Left renal pelvis (tissue), 4 donors: Measurements from ENCODE around the gene SUSD4. TPM values are rescaled to one million over a fixed set of nuclear protein-coding genes. Genes with fewer than 3 reads are reported as not detected.
A peak's percentile ranks its signal among the peaks of the same experiment; 100 is the strongest.

Experiments
- DNase-seq, 4 donors: peaks; one replicate each; pipeline ENCODE4 v3.0.0-alpha.2; 2013; ENCODE audit warnings: low read depth in 4 of 4, low spot score in 3 of 4
- polyA plus RNA-seq, 4 donors: library from polyadenylated mRNA; unstranded; fragments of 120-200 nt; gene quantifications; one replicate each; pipeline ENCODE4 v1.2.1, GENCODE V29; 2013; ENCODE audit not compliant: insufficient read length in 4 of 4

The SUSD4 gene
- polyA plus RNA-seq, 4 donors: 0.91 to 21.1 (median 18.4) TPM

DNA sequence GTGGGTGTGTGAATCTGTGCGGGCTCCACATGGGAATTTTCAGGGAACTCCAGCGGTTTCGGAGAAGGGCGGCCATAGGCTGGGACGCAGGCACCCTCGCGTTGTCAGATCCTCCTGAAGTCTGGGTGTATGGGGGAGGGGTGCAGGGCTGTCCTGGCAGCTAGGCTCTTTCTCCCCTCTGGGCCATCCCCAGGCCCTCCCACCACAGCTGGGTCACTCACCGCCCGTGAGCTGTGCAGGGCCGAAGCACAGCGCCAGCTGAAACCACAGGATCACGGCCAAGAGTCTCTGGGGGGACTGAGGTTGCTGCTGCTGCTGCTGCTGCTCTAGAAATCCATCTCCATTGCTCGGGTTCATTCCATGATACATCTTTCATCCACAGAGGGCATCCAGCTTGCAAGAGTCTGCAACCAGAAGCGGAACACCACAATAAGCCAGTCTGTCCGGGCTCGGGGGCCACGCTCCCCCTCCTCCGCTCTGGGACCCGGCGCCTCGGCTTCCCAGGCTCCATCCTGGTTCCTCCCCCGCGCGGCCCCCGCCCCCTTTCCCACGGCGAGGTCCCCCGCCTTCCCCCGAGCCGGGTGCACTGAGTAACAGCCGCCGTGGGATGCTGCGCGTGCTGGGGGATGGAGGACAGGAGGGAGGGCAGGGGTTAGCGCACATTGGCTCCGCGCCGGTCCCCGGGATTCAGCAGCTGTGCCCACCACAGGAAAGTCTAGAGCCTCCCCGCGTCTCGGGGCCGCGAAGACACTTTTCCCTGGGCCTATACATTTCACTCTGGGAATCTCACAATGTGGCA lies 720 bp downstream of the SUSD4 start:
- DNase-seq: peak in 1 of 4 donors; percentile 6

DNA sequence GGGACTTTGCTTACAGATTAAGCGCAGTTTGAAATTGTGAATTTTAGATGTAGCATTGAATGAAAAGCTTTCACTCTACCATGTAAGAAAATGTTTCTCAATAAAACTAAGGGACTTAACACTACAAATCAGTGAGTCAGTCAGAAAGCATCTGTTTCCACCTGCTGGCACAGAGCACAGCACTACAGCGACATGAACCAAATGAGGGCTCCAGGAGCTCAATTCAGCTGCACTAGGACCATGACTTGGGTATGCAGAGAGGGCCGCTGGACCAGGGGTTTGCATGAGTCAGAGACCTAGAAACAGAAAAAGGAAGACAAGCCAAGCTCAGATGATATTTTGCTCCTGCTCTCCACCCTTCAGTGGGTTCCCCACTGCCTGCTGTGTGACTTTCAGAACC lies 5.2 kb downstream of the SUSD4 start:
- DNase-seq: no peak

DNA sequence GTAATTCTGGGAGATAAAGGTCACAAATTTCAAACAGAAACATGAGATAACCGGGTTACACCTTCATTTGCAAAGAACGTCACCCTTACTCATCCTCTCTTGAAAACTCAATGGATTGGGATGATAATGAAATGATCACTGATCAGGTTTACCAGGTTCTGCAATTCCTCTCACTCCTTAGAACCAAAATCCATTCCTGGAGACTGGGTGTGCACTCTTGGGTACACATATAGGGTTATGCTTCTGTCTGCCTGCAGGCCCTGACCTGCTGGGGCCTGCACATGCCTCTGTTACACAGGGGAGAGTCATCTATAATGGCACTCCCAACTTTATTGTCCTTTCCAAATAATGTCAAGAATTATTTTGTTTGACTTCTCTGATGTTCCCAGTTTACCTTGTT lies 8.3 kb downstream of the SUSD4 start:
- DNase-seq: no peak

DNA sequence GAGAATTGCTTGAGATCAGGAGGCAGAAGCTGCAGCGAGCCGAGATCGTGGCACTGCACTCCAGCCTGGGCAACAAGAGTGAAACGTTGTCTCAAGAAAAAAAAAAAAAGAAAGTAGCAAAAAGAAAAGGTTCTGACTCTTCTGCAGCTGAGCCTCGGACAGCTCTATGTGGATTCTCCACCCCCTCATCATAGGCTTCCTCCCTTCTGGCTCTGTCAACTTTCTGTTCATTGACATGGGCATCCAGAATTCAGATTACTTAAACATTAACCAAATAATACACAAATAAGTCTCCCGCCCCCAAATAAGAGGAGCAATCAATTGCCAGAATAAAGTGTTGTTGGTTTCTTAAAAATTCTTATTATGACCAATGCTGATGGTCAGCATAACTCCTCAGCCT lies 10.0 kb downstream of the SUSD4 start:
- DNase-seq: no peak

GRCh38 chr1:223352944-223353343 lies 11.0 kb downstream of the SUSD4 start:
- no peak for DNase-seq

- DNase-seq: no peak
Measured at GRCh38 chr1:223350361-223350908, 13.5 kb downstream of the SUSD4 start.

GRCh38 chr1:223349241-223349640 lies 14.7 kb downstream of the SUSD4 start:
- DNase-seq: no peak

GRCh38 chr1:223348439-223348838 lies 15.5 kb downstream of the SUSD4 start:
- DNase-seq: no peak

DNA sequence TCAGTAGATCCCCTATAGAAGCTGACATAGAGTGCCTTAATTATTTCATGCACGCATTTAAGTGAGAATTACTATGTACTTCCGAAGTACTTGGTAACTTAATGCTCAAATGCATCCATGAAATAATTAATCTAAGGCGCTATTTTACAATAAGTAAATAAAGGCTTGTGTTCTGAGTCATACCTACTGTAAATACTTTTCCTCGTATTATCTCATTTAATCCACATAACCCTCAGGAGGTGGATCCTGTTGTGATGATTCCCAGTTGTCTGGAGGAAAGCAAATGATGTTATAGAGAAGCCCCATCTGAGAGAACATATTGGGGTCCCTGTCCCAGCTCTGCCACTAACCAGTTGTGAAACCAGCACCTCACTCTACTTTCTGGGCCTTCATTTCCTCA lies 16.4 kb downstream of the SUSD4 start:
- no peak for DNase-seq

DNA sequence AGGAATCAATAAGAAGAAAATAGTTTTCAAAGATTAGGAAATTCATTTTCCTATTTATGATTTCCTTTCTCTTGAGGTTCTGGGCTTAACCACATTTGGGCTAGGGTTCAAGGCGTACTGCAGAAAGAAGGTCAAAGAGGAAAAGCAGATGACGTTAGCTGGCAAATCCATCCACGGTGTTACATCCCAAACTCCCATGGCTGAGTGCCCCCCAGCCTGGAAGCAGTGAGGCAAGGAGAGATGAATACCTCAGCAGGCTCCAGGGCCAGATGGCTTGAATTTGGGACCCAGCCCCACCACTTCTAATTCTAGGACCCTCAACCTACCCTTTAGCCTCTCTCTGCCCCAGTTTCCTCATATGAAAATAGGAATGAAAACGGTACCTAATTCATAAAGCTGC lies 17.7 kb downstream of the SUSD4 start:
- DNase-seq: no peak

DNA sequence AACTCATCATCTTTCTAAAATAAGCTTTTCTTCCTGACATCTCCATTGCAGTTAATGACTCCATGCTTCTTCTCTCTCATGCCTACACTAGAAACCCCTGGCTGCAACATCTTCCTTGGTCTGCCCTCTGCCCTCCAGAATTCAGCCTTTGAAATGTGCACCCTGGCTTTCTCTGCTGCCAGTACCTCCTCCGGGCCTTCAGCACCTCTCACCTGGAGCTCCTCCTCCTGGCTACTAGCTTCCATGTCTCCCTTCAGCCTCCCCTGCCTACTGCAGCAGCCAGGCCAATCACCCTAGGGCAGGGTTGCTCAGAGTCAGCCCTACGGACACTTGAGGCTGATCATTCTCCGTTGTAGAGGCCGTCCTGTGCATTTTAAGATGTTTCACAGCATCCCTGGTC lies 18.3 kb downstream of the SUSD4 start:
- no peak for DNase-seq

- no peak for DNase-seq
Measured at GRCh38 chr1:223344491-223344890, 19.5 kb downstream of the SUSD4 start.

DNA sequence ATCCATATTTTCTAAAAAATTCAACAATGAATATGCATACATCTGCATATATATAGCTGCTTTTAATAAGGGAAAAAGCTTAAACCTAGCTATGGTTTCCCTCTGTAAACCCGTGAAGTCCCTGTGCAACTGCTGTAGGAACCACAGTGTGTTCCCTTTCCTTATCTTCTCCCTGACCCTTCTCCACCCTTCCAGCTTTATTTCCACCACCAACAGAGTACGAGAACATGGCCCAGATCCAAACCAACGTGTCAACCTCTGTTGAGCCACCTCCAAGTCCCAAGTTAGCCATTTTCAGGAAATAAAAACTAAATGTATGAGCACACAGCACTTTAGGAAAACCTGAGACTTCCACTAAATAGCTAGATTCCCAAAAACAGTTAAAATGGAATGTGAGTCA lies 20.3 kb downstream of the SUSD4 start:
- no peak for DNase-seq

DNA sequence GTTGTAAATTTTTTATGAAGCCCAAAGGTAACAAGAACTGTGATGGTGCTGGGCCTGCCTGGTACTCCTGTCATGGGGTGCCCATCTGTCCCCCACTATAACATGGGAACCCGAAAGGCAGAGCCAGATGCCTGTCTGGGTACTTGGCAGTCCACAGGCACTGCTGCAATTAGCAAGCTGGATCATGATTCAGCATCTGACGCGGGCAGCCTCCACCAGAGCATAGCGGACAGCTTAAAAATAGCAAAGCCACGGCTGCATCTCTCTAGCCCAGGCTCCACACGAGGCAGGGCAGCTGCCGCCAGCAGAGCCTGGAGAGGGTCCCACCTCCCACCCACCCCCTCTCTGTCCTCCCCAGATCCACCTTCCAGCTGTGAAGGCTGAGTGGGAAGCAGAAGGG lies 22.9 kb downstream of the SUSD4 start:
- DNase-seq: no peak

DNA sequence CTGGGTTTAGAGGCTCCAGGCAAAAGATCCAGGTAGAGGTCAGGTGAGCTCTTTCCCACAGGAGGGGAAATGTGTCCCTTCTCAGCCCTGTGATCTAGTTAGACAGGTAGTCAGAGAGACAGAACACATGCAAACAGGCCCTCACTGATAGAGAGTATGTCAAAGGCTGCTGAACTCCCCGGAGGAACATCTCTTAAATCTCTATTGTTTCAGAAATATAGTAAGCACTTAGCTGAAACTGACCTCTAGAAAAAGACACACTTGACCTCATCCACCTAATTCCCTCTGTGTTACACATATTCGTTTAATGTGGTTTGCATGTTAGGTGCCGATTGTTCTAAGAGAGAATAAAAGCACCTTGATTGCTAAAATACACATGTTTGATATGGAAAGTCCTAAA lies 23.3 kb downstream of the SUSD4 start:
- DNase-seq: no peak

DNA sequence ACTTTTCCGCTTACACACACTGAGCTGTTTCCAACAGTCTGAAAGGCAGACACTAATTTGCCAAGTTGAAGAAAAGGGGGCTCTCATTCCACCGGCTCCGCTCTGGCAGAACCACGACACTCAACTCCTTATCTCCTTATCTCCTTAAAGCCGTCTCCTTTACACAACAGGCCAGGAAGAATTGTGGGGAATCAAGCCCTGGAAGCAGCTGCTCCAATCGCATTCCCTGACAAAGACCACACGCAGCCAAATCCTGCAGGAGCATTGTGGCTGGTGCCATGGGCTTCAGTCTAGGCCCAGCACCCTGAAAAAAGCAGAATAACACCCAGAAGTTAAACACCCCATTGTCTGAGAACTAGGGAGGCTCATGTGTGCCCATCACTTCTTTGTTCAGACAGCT lies 24.1 kb downstream of the SUSD4 start:
- DNase-seq: no peak

DNA sequence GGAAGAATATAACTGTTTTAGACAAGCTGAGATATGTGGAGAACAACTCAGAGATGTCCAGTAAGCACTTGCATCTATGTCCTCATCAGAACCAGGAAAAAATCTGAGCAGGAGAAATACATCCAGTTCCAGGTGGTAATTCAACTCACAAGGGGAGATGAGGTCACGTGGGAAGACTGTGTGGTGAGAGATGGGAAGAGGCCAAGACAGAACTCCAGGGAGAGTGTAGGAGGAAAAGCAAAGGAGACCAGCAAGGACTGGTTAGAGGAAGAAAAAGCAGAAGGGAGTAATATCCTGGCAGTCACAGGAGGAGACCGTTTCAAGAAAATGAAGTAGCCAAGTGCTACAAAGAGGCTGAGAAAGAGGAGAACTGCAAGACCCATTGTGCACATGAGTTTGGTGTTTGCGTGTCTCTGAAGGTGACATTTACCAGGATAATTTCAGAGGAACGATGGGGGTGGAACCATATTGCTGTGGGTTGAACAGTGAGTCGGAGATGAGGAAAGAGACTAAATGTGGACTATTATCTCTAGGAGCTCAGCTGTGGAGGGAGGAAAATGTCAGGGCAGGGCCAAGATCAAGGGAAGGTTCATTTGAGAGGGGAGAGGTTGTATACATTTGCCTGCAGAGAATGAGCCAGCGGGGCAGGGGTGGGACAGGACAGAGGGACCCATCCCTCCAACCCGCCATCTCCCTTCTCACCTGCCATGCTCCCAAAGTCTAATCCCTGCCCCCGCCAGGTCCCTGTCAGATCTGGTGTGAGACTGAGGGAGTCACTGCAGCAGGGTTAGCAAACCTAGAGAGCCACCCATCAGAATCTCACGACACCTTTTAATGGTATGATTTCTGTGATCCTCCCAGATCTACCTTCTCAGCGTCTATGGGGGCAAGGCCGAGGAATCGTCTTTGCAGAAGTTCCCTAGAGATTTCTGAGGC lies 24.9 kb downstream of the SUSD4 start:
- no peak for DNase-seq

- DNase-seq: no peak
Measured at GRCh38 chr1:223337174-223337869, 26.7 kb downstream of the SUSD4 start.

GRCh38 chr1:223334156-223334555 lies 29.8 kb downstream of the SUSD4 start:
- no peak for DNase-seq

DNA sequence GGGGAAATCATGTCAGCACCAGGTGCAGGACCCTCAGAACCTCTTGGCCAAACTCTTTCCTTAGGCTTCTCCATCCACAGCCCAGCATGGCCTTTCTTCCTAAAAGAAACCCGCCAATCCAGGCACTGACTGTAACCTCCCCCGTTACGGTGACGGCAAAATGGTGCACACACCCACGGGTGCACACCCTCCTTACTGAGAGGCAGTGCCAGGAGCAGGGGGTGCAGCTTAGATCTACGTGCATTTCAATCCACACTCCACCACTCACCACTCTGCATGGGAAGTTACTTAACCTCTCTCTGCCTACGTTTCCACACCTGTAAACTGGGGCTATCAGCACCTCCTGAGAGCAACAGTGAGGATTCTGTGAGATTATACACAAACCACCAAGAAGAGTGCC lies 31.0 kb downstream of the SUSD4 start:
- DNase-seq: no peak

- DNase-seq: no peak
Measured at GRCh38 chr1:223331929-223332328, 32.0 kb downstream of the SUSD4 start.
